NOMO-1 treated with dmso at 0.1 percent for 144 hours (cell line): ENCODE data around the gene ASPHD2.
A peak's percentile ranks its signal among the peaks of the same experiment; 100 is the strongest.

ENCODE experiments used
- DNase-seq: peaks from one replicate; lab custom pipeline; 2025; ENCODE audit not compliant: unreplicated experiment; lab: John Stamatoyannopoulos, UW

ASPHD2 gene

DNA sequence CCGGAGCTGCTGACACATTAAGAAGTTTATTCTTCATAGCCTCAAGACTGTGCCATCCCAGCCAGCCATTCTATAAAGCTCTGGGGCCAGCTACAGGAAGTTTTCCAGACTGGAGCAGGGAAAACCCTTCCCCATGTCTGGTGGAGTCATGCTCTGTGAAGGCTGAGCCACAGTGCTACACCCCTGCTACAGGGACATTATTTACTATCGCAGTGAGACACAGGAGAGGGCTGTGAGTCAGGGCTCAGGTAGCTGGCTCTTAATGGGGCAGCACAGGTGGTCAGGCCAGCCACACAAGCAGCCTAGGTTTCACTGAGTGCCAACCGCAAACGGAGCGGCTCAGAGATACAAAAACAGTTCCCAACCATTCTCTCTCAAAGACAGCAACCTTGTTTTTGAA, 42.5 kb downstream of the ASPHD2 start:
- DNase-seq: no peak

DNA sequence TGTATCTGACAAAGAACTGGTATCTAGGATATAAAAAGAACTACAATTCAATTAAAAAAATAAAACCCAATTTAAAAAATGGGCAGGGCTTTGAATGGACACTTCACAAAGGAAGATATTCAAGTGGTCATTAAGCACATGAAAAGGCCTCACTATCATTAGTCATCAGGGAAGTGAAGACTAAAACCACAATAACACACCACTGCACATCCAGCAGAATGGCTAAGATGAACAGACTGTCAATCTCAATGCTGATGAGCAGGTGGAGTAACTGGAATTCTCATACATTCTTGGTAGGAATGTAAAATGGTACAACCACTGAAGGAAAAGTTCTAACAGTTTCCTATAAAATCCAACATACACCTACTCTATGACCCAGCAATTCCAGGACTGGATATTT, 45.6 kb downstream of the ASPHD2 start:
- DNase-seq: no peak

DNA sequence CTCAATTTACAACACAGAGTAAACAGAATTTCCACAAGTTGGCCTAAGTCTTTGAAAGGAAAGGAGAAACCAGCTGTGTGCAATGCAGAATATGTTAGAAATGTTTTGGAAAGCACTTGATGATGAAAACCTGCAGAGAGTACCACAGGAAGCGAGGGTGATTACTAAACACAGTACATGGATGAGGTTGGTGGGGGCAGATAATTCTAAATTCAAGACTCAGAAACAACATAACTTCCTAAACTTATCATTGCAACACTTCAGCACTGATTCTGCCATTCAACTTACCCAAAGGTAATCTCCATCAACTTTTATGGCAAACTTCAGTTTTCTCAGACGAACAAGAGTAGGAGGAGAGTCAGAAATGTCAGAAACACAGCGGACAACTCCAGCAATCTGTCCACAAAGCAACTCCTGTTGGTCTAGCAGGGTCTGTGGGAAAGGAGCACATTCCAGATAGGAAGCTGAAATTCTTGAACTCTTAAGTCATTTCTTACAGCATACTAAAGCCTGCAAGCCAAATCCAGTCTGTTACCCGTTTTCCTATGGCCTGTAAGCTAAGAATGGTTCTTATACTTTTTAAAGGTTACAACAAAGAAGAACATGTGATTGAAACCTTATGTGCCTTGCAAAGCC, 47.8 kb downstream of the ASPHD2 start:
- no peak for DNase-seq

DNA sequence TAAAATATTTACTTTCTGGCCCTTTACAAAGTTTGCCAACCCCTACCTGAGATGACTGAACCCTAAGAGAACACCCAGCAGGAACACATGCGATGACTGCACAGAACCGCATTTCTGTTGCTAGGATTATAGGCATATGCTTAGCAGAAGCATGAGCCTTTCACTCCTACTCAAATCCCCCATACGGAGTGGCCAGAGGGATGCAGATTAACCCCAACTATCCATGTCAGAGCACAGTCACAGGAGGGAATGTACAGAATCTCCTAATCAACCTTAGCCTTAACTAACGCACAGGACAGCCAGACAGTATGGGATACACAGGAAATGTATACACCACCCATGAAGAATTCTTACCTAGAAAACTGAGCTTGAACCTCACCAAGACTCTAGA, 48.3 kb downstream of the ASPHD2 start:
- DNase-seq: no peak

DNA sequence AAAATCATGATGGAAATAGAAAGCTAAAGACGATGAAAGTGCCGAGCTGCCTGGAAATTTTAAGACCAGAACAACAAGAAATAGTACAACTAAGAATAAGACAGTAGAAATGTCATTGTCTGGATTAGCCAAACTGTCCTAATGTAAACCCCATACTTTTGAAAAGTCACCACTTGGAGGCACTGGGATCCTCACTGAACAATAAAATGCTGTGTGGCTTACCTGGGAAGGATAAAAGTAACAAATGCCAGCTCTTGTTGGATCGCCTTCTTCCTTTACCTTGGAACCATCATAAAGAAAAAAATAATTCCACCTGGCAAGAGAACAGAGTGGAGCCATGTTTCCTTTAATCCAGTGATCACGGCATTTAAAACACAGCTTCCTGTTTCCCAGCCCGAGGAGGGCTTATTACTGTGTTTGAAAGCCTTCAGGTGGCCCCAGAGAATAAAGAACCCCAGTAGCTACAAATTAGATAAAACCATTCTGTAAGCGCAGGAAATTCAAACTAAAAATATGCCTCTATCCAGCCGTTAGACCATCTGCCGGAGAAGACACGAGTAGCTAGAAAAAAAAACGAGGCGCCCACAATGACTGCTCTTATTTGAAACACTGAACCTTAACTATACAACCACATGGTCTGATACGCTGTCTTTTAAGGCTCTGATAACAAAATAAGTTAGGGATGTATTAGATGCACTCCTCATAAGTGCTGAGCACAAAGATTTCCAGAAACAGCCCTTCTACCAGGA, 50.2 kb downstream of the ASPHD2 start:
- no peak for DNase-seq

DNA sequence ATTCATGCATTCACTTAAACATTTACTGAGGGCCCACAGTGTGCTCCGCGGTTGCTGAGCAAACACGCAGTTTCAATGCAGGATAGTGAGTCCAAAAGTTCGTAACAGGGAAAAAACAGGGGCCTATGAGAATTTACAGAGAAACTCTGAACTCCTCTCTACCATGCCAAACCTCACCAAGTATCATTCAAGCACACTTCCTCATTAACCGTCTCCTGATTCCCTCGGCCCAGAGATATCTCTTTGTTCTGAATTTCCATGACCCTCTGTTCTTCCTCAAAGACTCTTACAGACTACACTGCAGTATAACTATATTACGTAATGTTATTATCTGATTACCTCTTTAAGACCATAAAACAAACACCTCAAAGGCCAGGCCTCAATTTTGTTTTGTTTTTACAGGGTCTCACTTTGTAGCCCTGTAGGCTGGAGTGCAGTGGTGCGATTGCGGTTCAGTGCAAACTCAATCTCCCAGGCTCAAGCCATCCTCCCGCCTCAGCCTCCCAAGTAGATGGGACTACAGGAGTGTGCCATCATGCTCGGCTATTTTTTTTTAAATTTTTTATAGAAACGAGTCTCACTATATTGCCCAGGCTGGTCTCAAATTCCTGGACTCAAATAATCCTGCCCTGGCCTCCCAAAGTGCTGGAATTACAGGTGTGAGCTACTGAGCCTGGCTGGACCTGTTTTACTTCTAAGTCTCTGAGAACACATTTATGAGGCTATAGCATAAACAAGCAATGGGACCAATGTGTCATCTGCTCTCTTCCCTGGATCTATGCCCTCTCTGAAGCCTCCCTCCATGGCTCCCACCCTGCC, 50.9 kb downstream of the ASPHD2 start:
- DNase-seq: peak; percentile 44

DNA sequence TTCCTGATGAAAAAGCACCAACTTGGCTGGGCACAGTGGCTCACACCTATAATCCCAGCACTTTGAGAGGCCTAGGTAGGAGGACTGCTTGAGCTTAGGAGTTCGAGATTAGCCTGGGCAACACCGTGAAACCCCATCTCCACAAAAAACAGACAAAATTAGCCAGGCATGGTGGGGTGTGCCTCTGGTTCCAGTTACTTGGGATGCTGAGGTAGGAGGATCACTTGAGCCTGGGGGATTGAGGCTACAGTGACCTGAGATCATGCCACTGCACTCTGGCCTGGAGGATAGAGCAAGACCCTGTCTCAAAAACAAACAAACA, 51.5 kb downstream of the ASPHD2 start:
- no peak for DNase-seq

DNA sequence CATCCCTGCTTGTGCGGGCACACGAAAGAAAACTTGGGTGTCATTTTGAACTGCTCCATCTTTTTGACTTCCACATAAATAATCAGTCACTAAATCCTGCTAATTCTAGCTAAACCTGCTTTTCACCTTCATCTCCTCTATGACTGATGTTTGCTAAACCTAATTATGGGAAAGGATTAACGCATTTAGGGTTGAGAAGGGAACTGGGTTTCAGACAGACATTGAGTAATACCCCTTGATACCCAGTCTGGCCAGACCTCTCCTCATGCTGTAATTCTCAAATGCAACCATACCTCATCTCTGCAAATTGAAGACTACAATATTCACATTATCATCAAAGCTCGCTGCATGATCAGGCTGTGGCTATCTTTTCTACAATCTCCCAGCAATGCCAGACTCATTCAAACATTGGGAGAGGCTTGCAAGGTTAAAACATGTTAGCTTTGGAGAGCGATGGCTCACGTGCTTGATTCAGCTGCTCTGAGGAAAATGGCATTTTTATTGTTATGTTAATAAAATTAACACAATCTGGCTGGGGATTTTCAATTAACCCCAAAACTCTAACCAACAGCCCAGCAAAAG, 52.1 kb downstream of the ASPHD2 start:
- DNase-seq: no peak

DNA sequence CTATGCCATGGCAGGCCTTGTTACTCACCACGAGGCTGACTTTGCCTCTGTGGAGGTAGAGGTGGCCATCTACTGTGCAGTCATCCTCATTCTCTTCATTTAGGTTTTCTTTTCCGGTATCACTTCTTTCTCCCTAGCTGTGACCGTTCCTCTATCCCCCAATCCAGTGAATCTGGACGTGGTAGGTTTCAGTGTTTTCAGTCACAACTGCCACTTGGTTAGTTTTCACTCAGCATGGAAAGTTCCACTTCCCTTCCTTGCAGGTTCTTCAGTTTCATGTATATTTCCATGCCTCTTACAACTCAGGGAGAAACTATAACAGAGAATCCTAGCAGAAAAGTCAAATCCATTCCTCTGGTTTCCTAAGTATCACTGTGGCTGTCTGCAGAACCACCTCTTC, 52.6 kb downstream of the ASPHD2 start:
- DNase-seq: no peak

DNA sequence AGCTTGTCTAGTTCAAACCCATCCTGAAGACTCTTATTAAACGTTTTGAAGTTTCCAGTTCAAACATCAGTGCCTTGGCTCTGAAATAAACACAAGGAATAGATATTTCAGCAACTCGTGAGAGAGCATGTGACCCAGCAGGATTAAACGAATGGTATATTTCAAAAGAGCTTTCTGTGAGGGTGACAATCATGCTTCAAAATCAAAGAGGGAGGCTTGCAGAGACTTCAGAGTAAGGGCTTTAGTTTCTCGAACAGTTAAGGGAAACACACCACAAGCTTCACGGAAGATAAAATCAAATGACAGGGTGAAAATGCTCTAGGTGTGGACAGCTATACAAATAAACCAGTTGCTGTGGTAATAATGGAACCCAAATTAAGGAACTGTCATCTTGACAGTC, 53.1 kb downstream of the ASPHD2 start:
- DNase-seq: no peak

DNA sequence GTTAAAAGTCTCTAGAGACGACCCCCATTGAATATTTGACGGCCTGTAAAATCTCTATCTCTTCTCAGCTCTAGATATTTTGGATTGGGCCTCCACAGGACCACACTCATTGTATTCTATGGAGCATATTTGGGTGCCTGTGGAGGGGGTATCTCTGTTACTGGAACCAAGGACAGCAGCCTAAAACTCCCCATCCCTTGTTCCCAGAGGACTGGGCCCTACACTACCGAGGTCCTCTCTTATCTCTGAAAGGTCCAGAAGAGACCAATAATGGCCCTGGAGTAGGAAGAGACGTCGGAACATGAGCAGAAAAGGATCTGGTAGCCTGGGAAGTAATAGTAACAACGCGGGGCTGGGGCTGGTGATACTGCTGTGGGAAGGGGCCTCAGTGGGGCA, 54.0 kb downstream of the ASPHD2 start:
- no peak for DNase-seq

DNA sequence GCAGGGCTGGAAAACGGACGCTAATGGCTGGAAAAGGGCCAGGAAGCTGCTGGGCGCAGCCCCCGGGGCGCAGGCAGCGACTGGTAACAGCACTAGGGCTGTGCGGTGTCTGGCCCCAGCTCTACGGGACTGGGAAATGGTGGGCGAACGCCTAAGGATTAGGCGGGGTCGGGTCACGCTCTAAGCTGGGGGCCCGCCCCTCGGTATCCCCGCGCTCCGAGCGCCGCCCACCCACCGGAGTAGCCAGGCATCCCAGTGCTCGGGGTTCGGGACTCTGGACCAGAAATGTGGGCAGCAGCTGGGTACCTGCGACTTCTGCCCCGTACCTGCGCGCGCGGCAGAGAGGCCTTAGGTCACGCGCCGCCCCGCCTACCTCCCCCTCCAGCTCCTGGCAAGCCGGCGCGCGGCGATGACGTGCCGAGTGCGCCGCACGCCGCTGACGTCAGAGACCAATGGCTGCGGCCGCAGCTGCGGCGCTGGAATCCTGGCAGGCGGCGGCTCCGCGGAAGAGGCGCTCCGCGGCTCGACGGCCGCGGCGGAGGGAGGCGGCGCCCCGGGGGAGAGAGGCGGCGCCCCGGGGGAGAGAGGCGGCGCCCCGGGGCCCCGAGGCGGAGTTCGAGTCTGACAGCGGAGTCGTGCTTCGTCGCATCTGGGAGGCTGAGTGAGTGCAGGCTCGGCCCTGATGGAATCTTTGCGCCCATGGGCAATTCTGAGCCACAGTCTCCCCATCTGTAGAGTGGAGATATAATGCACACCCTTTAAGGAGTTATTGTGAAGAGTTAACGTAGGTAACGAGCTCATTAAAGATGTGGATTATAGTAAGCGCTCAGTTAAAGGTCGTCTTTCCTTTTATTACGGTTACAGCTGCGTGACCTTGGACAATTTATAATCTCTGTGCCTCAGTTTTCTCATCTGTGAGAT, 54.6 kb downstream of the ASPHD2 start, which contains the start of the genes HPS4 and SRRD:
HPS4 (minus strand) TSS at position 345 of the 921 bp plus-strand sequence. CDS start 2,021 bp downstream, outside the sequence.
SRRD (plus strand) TSS at position 439 of the 921 bp plus-strand sequence; CDS start at position 453, 14 bp downstream.
- peak; percentile 71 for DNase-seq

DNA sequence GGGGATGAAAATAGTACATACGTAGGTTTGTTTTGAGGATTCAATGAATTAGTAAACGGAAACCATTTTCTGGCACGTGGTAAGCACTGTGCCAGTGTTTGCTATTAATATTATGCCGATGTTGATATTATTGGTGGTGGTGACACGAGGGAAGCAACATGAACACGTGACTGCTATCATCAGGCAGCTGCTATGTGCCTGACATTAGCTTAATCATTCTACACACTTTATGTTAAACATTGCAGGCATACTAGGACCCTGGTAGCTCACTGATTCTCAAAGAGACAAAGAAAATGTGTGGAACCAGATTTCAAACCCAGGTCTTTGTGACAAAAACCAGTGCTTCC, 55.3 kb downstream of the ASPHD2 start:
- no peak for DNase-seq

DNA sequence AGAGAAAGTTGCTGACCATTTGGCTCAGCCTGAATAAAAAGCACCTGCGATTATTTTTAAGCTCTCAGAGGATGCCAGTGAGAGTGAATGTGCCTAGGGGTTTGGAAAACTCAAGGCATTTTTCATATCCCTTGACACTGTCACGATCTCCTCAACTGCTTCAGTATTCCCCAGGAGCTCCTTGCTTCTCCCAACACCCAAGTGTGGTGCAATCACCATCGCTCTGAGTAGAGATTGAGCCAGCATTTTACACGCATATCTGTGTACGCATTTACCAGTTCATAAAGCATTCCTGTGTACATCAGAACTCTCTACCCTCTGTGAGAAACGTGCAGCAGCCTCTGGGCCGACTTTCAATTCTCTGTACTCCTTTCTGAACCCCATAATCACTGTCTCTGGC, 56.0 kb downstream of the ASPHD2 start:
- DNase-seq: no peak

DNA sequence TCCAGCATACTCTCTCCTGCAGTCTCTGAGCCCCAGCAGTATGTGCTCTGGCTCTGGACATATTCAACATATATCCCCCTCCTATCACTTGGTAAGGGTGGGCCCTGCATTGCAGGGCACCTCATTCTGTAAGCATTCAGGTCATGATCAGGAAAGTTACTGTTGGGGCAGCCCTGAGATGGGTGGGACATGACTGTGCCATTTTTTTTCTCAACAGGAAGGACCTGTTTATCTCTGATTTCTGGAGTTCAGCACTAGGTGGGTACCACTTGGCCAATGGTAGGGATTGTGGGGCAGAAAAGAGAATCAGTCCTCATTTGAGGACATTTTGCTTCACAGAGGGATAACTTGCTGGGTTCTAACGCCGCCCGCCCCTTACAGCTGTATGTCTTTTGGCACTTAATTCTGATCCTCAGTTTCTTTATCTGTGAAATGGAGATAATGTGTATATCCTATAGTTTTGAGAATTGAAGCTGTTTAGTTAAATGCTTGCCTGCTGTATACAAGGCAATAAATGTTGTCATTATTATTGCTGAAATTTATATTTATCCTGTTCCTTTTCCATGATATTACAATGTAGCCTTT, 56.8 kb downstream of the ASPHD2 start:
- no peak for DNase-seq

DNA sequence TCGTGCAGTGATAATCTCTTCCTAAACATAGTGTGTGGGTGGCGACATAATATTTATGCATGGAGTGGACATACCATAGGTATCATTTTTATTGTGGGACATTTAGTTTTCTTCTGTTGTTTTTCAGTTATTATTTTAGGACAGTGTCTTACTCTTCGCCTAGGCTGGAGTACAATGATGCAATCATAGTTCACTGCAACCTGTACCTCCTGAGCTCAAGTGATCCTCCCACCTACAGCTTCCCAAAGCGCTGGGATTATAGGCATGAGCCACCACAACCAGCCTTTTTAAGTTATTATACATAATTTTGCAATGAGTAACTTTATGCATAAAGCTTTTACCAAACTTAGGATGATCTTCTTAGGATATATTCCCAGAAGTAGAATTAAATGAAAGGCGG, 57.3 kb downstream of the ASPHD2 start:
- DNase-seq: no peak

DNA sequence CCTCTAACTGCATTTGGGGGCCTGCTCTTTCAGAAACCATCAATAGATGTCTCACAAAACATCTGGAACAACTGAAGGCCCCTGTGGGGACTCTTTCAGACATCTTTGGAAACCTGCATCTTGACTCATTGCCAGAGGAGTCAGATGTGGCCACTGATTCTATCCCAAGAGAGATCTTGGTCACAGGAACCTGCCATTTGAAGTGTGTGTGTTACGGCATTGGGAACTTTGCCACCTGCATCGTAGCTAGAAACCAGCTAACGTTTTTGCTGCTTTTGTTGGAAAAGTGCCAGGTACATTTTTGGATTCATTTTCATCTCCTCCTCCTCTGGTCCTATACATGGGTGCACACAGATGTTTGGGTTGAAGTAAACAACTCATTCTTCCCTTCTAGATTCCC, 58.9 kb downstream of the ASPHD2 start:
- DNase-seq: no peak

DNA sequence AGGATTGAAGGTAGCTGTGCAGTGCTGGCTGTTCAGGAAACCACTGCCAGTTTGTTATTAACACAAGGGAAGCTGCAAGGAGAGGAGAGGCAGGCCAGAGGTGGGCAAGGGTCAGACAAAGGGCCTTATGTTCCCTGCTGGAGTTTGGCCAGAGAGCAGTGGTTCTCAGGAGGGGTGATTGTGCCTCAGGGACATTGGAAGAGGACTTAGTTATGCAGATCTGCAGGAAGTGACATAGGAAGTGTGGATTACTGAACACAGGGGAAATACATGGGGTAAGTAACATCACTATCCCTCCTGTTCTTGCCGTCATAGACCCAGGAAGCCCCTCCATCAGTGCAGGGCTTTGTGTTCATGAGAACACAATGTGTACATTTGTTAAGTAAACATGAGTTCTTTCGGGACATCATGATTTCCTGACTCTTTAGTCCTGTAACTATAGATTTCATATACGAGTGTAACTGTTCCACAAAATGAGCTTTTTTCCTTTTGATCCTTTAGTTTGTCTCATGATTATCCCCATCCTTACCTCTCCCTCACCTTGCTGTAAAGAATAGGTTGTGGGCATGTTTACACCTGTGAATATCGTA, 60.5 kb downstream of the ASPHD2 start:
- DNase-seq: no peak

DNA sequence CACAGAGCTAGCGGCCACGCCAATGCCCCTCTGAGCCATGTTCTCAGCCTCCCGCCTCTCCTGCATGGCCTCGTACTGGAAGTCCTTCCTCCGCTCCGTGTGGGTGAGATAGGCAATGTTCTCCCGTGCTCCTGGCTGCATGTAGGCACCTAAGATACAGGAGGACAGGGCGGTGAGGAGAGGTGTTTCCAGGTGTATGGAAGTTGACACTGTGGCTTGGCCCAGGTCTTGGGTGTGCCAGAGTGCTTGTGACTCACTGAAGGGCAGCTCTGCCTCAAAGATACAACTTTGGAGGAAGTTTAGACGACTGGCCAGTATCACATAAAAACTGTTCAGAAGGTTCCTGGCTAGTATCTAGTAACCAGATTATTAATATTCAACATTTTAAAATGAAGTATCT, 63.2 kb downstream of the ASPHD2 start:
- no peak for DNase-seq

DNA sequence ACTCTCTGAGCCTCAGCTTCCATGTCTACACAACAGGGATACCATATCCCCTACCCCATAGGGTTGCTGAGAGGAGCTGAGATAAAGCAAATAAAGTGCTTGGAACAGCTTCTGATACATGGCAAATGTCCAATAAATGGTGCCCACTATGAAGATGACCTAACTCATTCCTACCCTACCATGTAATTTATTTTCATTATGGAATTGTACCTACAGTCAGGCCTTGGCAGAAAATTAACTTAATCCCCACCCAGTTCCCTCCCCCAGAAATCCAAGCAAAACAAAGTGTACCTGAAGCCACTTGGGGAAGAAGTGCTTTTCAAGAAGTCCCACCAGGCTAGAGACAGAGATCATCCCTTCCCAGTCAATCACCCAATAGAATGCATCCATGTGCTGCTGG, 65.4 kb downstream of the ASPHD2 start:
- no peak for DNase-seq
